G401 (cell line): ENCODE measurements around the gene TWF2. TPM values are rescaled to one million over a fixed set of nuclear protein-coding genes. Genes with fewer than 3 reads are reported as not detected.
A peak's percentile ranks its signal among the peaks of the same experiment; 100 is the strongest.

Source experiments
- DNase-seq: peaks from one replicate; pipeline ENCODE4 v3.0.0-alpha.2; 2015; ENCODE audit warnings: low spot score
- in situ Hi-C: cut with HindIII; loops from 2 replicates; pipeline ENCODE4 v1.10.0; 2016; ENCODE audit warnings: low sequenced_read_pairs, mixed read lengths
- total RNA-seq: library from RNA; depleted of rRNA; stranded (reverse); fragments of >200 nt; shearing (Covaris generic); gene quantifications from 2 replicates; pipeline ENCODE4 v1.2.3, GENCODE V29; 2014

Gene TWF2
- total RNA-seq, 1 experiment from 2014 or later, result 237 TPM

DNA sequence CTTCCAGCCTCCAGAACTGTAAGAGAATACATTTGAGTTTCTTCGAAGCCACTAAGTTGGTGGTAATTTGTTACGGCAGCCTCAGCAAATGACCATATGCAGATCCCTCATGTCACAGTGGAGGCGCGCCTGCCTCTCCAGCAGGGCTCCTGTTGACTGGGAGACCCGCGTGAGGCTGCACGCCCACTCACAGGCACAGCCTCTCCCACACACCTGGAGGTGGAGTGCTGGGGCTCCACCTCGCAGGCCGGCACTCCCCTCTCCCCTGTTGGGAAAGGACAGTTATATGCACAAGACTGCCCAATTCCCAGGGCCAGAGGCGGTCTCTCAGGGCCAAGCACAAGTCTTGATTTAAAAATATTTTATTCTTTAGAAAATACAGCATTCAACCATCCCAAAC is 10.7 kb downstream of the TWF2 start:
- in situ Hi-C loops, result no loop called here
- no peak for DNase-seq

DNA sequence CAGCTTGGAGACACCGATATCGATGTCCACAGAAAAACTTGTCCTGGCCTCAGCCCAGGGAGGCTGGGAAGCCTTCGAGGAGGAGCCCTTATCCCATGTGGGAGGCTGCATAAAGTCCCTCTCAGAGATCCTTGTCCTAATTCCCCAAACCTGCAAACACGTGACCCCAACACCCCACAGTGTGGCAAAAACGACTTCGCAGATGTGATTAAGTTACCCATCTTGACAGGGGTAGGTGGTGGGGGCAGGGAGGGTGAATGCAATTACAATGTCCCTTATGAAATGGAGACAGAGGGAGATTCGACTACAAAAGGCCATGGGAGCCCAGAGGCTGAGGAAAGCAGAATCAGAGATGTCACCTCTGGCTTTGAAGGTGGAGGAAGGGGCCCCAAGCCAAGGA is 11.2 kb downstream of the TWF2 start:
- in situ Hi-C loops, result no loop called here
- no peak for DNase-seq

DNA sequence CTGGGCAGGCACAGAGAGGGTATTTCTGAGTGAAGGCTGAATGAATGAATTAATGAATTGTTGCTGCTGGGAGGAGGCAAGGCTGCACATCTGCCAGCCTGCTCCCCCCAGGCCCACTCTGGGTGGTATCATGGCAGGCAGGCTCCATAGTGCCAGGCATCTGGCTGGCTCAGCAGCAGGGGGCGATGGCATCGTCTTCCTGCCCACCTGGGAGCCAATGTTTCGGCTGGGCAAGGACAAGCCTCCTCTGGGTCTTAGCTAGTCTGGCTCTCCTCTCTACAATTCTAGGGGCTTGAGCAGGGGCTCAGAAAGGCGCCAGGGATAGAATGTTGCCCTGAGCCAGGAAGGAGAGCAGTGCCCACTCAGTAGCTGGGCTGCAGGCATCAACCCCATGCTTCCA is 11.8 kb downstream of the TWF2 start:
- no peak for DNase-seq
- in situ Hi-C loops, result no loop called here

DNA sequence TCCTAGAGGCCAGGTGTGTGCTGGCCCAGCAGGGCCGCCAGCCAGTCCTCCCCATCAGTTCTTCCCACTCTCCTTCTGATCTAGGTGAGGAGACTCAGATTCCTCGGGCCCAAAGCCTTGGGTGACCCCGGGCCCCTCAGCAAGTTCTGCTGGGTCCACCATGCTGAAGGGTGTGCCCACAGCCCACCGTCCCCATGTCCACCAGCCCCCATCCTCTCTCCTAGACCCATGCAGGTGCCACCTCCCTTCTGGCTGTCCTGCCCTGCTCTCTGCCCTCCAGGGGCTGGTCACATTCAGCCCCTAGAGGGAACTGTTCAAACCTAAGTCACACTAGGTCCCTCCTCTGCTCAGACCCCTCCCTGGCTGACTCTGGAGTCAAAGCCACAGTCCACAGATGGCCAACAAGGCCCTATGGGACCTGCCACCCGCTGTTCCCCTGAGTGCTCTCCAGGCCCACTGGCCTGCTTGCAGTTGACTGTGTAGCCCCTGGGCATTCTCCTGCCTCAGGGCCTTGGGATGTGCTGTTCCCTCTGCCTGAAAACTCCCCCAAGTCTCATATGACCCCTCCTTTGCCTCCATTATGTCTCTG is 12.6 kb downstream of the TWF2 start:
- in situ Hi-C loops, result no loop called here
- no peak for DNase-seq

DNA sequence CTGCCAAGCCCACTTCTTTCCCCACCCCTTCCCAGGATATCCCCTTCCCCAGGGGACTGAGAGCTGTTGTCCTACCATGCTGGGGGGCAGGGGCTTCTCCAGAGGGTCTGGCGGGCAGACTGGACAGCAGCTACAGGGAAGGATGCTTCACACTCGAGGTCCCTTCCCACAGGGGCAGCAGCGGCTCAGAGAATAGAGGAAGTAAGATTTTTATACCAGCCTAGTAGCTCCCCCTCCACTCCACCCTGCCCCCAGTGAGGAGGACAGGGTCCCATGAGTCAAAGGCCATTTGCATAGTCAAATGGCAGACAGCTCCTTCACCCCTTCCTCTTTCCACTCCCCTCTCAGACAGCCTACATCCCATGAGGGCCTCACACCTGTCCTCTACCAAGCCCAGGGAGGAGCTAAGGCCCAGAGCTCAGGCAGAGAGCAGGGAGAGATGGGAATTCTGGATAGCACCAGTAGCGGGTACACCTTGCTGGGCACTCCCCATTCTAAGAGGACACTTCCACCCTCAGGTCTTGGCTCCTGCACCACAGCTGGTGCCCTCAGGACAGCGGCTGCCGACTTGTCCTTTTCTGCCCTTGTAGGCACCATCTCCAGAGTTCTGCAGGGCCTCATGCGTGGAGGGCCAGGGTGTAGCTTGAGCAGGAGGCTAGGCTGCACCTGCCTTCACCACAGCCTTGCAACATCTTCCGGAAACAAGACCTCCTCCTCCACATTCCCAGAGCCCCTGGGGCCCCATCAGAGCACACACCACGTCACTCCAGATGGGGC is 13.3 kb downstream of the TWF2 start, which contains the start of gene TLR9:
Gene TLR9 (minus strand): TSS at position 194 of the 777 bp plus-strand sequence. CDS start 116 bp downstream, at position 78.
- in situ Hi-C loops, result no loop called here
- no peak for DNase-seq

DNA sequence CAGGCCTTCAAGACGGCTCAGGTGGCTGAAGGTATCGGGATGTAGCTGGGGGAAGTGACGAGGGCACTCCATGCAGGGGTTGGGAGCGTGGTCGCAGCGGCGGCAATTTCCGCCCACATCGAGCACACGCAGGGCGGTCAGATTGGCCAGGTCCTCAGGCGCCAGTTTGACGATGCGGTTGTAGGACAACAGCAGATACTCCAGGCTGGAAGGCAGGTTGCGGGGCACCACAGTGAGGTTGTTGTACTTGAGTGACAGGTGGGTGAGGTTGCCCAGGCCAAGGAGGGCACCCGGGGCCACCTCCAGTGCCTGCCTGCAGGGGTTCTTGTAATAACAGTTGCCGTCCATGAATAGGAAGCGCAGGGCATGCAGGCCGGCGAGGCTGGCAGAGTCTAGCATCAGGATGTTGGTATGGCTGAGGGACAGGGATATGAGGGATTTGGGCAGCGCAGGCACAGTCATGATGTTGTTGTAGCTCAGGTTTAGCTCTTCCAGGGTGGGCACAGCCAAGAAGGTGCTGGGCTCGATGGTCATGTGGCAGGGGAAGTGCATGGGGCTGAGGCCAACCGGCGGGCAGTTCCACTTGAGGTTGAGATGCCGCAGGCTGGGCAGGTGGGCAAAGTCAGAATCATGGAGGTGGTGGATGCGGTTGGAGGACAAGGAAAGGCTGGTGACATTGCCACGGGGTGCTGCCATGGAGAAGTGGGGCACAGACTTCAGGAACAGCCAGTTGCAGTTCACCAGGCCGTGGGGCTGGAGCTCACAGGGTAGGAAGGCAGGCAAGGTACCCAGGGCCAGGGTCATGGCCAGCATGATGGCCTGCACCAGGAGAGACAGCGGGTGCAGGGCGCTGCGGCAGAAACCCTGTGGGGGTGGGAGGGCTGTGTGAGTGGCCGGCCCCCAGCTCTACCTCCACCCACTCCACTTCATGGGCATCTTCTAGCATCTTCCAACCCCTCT is 15.2 kb downstream of the TWF2 start:
- in situ Hi-C loops, result no loop called here
- DNase-seq, result no peak

DNA sequence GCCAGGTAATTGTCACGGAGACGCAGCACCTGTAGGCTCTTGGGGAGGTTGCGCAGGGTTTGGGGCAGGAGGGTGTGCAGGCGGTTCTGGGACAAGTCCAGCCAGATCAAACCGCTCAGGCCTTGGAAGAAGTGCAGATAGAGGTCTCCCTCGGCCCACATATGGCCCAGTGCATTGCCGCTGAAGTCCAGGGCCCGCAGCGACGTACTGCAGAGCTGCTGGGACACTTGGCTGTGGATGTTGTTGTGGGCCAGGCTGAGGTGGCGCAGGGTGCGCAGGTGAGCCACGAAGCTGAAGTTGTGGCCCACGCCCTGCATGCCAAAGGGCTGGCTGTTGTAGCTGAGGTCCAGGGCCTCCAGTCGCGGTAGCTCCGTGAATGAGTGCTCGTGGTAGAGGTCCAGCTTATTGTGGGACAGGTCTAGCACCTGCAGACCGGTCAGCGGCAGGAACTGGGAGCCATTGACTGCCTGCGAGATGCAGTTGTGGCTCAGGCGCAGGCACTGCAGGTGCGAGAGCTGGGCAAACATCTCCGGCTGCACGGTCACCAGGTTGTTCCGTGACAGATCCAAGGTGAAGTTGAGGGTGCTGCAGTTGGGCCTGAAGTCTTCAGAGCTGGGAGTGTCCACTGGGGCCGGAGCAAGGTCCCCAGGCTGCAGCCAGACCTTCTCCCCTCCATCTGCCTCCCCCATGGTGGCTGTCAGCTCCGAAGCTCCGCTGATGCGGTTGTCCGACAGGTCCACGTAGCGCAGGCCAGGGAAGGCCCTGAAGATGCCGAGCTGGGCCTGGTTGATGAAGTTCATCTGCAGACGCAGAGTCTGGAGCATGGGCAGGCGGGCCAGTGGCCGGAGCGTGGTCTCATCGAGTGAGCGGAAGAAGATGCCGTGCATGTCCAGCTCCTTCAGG is 16.4 kb downstream of the TWF2 start:
- in situ Hi-C loops, result no loop called here
- DNase-seq, result peak; percentile 60

DNA sequence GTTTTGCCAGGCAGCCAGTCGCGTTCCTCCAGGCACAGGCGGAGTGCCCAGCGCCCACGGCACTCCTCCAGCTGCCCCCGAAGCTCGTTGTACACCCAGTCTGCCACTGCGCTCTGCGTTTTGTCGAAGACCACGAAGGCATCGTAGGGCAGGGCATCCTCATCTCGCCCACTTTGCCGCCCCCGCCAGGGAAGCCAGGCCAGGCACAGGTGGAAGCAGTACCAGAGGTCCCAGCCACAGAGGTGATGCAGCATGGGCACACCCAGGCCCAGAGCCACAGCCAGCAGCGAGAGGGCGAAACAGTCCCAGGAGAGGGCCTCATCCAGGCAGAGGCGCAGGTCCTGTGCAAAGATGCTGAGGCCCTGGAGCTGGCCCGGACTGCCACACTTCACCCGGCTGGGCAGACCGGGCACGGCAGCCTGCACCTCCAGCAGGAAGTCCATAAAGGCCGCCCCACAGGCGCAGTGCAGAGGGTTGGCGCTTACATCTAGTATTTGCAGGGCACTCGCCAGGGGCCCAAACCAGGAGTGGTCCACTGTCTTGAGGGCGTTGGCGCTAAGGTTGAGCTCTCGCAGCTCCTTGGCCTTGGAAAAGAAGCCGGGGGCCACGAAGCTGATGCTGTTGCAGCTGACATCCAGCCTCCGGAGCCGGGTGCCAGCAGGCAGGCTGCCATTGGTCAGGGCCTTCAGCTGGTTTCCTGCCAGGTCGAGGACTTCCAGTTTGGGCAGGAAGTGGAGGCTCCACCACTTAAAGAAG is 17.2 kb downstream of the TWF2 start:
- DNase-seq, result no peak
- in situ Hi-C loops, result no loop called here

DNA sequence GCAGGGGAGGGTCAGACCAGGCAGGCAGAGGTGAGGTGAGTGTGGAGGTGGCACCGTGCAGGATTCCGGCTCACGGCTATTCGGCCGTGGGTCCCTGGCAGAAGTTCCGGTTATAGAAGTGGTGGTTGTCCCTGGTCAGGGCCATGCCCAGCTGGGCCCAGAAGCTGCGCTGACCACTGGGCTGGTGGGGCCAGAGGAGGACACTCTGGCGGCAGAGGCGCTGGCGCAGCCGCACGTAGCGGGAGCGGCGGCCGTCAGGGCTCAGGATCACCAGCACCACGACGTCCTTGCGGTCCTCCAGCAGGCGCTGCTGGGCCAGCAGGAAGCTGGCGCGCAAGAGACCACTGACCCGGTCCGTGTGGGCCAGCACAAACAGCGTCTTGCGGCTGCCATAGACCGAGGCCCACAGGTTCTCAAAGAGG is 17.8 kb downstream of the TWF2 start:
- in situ Hi-C loops, result no loop called here
- DNase-seq, result no peak

DNA sequence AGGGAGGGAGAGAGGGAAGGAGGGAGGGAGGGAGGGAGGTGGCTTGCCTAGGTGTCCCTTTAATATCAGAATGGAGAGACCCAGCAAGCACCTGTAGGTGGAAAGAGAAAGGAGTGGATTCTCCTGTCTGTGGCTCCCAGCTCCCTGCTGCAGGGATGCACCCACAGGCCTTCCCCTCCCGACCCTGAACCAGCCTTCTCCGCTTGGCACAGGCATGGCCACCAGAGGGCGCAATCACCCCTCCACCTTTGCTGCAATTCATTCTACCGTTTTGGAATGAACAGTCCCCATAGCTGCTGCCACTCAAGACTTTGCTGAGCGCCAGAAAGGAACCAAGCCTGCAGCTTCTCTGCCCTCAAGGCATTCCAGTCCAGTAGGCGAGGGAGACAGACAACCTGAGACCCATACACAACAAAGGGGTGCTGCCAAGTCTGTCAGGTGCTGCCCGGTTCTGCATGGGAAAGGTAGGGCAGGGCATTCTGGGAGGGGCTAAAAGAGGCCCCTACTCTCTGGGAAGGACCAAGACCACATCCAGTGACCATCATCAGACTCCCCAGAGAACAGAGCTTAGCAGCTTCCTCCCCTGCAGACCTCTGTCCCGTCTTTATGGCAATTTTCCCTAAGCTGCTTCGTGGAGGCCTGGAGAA is 18.5 kb downstream of the TWF2 start:
- in situ Hi-C loops, result no loop called here
- peak; percentile 93 for DNase-seq

DNA sequence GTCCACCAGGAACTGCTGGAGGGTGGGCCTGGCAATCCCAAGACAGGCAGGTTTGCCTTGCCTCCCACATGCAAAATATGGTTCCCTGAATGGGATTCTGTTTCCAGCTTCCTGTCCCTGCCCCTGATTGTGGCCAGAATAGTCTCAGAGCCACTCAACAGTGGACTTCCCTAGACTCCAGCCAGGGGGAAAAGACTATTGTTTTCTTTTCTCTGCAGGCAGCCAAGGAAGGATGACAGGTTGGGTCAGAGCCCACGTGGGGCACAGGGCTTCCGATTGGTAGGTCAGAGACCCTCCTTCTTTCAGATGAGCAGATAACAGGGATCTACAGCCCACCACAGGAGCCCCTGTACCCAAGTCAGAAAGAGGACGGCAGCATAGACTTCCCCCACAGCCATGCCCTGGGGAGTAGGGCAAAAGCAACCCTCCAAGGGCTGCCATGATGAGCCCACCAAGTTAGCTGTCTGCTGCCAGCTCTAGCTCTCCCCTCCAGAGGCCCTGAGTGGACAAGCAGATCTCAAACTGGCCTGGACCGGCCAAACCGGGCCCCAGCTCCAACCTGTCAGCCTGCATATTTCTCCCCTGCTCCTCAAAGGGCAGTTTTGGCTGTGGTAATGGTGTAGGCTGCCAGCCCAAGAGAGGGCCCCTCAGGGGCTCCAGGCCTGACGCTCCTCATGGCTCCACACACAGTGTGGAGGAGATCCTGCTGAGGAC is 19.9 kb downstream of the TWF2 start:
- peak; percentile 65 for DNase-seq
- in situ Hi-C loops, result no loop called here

DNA sequence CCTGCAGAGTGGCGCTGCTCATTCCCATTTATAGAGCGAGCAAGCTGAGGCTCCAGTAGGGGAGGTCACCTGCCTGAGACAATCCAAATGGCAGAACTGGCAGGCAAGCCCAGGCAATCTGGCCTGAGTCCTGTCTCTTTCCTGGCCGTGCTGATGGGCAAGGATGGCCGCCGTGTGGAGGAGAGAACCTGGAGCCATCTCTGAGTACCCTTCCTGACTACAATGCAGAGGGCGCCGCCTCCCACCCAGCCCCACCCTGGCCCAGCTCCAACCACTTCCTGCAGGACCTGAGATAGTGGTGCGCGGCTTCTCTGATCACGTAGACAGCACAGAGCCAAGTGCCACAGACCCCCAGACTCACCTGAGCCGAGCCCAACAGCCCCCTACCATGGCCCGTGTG is 20.5 kb downstream of the TWF2 start:
- in situ Hi-C loops, result no loop called here
- peak; percentile 91 for DNase-seq

DNA sequence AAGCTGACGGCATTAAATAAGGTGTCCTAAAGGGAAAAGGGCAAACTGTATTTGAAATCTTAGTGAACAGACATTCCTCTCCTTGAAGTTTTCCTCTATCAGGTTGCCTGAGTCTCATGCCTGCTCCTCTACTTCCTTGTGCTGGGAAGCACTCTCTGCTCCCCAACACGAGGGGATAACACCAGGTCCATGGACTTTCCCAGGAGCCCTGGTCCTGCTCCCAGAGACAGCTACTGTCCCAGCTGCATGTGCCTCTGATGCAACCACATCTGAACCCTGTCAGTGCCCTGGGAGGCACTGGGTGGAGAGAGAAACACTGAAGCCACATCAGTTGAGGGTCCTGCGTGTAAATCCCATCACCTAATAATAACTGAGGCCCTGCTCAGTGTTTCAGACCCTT is 20.9 kb downstream of the TWF2 start:
- in situ Hi-C loops, result no loop called here
- no peak for DNase-seq

DNA sequence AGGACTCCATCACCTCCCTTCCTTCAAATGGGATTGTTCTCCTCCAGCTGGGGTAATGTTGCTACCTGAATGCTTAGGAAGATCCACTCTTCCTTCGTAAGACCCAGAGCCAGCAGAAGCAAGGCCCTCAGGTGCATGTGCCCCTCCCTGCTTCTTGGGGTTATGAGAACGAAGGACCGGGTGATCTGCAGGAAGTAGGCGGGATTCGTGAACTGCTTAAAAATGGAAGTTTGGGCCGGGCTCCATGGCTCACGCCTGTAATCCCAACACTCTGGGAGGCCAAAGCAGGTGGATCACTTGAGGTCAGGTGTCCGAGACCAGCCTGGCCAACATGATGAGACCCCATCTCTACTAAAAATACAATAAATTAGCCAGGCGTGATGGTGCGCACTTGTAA is 21.6 kb downstream of the TWF2 start:
- in situ Hi-C loops, result no loop called here
- DNase-seq, result no peak

DNA sequence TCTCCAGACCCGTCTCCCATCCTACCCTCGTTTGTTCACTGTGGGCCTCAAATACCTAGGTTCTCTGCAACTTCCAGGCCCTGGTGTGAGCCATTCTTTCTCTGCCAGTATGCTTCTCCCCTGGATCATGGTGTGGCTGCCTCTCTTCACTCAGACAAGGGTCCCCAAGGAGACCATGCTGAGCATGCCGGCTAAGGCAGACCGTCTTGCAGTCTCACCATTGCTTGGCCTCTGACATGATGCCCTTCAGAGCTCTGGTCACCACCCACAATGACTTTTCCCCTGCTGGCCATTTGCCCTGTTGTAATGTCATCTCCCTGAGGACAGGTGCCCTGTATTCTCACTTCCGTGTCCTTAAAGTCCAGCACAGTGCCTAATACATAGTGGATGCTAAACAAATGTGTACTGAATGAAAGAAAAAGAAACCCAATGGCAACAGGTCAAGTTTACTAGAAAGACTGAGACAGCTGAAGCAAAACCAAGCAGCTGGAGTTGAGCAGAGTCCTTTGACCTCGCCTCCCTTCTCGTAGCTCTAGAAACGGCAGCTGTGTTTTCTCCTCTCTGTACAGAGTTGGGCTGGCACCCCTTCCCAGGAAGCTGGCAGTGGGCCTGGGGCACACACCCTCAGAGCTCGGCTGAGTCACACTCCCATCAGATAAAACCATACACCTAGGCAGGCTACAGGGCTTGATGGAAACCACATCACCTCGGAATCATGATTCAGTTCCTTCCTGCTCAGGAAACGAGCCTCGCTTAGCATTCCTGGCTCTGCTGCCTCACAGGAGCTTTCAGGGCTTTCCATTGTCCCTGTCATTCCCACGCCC is 22.2 kb downstream of the TWF2 start:
- in situ Hi-C loops, result no loop called here
- DNase-seq, result no peak

DNA sequence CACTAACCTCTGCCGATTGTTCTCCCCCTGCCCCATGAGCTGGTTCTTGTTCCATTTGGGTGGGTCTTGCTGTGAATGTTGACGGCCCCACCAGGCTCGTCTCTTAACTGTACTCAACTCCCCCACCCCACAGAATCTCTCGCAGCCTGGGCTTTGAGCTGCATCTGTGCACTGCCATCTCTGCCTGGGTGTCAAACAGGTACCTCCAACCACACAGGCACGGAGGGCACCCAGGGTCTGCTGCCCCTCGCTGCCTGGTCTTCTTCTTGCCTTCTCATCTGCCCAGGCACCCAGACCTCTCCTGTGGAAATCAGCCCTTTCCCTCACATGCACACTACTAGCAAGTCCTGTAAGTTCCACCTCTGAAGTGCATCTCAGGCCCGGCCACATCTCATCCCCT is 23.6 kb downstream of the TWF2 start:
- DNase-seq, result no peak

More for the DNA sequence above, 23.6 kb downstream of the TWF2 start:
- in situ Hi-C loops, result no loop called here
